HL-60 (cell line): ENCODE data around the gene TSSK6.

Experiments
- CTCF ChIP-seq: IDR thresholded peaks from one replicate; pipeline ENCODE4 v1.5.1; 2011; ENCODE audit warnings: low read length, control low read depth, inconsistent platforms; ENCODE audit not compliant: insufficient read depth
- GABPA ChIP-seq: IDR thresholded peaks from 2 replicates; pipeline ENCODE4 v1.6.1; 2012; ENCODE audit warnings: low read depth
- POLR2AphosphoS5 ChIP-seq: IDR thresholded peaks from 2 replicates; pipeline ENCODE4 v1.6.1; 2012; ENCODE audit warnings: low read depth
- REST ChIP-seq: IDR thresholded peaks from 2 replicates; pipeline ENCODE4 v1.6.1; 2012; ENCODE audit warnings: low read depth; ENCODE audit not compliant: insufficient replicate concordance
- SPI1 ChIP-seq: IDR thresholded peaks from 2 replicates; pipeline ENCODE4 v1.6.1; 2012; ENCODE audit warnings: low read depth, mild to moderate bottlenecking, borderline replicate concordance

- TF ChIP-seq CTCF (no peak), SPI1 (peak; percentile 57; the same call in 1 of the 2 replicates), REST (no peak), POLR2AphosphoS5 (peak; percentile 61; the same call in 1 of the 2 replicates), GABPA (no peak)
Observed at GRCh38 chr19:19488875-19489690, 26.3 kb downstream of the TSSK6 start.
